NOMO-1 (cell line): ENCODE results near the gene PABPN1L.

Experiments
- DNase-seq, 2 experiments: peaks; one replicate each; lab custom pipeline; 2025; ENCODE audit not compliant: unreplicated experiment in 2 of 2; lab: John Stamatoyannopoulos, UW

Gene PABPN1L

GRCh38 chr16:88866151-88866920 lies at the start of gene PABPN1L:
PABPN1L (minus strand) TSS chr16:88866660; CDS start chr16:88866606, 54 bp downstream.
- DNase-seq: no peak

GRCh38 chr16:88915639-88916327 lies 49.3 kb upstream of the PABPN1L start:
- no peak for DNase-seq

- DNase-seq: no peak
Measured at GRCh38 chr16:88914750-88915368, 48.4 kb upstream of the PABPN1L start.

GRCh38 chr16:88913870-88914269 lies 47.4 kb upstream of the PABPN1L start:
- no peak for DNase-seq

- no peak for DNase-seq
Measured at GRCh38 chr16:88913001-88913612, 46.6 kb upstream of the PABPN1L start.

- DNase-seq: no peak
Measured at GRCh38 chr16:88912556-88912955, 46.1 kb upstream of the PABPN1L start.

- DNase-seq: no peak
Measured at GRCh38 chr16:88911946-88912310, 45.5 kb upstream of the PABPN1L start.

GRCh38 chr16:88911136-88911945 lies 44.9 kb upstream of the PABPN1L start:
- DNase-seq: no peak

- DNase-seq: no peak
Measured at GRCh38 chr16:88910284-88911135, 44.0 kb upstream of the PABPN1L start.

- DNase-seq: no peak
Measured at GRCh38 chr16:88909431-88910210, 43.2 kb upstream of the PABPN1L start.

- no peak for DNase-seq
Measured at GRCh38 chr16:88908307-88908706, 41.8 kb upstream of the PABPN1L start.

GRCh38 chr16:88907768-88908167 lies 41.3 kb upstream of the PABPN1L start:
- DNase-seq: no peak

- no peak for DNase-seq
Measured at GRCh38 chr16:88906535-88907105, 40.2 kb upstream of the PABPN1L start.

GRCh38 chr16:88906020-88906419 lies 39.6 kb upstream of the PABPN1L start:
- DNase-seq: no peak

- DNase-seq: no peak
Measured at GRCh38 chr16:88905563-88905962, 39.1 kb upstream of the PABPN1L start.

- DNase-seq: no peak
Measured at GRCh38 chr16:88904676-88905365, 38.4 kb upstream of the PABPN1L start.

- DNase-seq: no peak
Measured at GRCh38 chr16:88903267-88903666, 36.8 kb upstream of the PABPN1L start.

GRCh38 chr16:88902744-88903143 lies 36.3 kb upstream of the PABPN1L start:
- no peak for DNase-seq
